HG03097 (cell line): Measurements from ENCODE around the gene KRTAP5-6.
"Not testable (repeated sequence)": the region's sequence is repeated elsewhere in the genome, so short reads cannot be mapped to it uniquely, and the experiment has no call there.

ENCODE experiments used
- ATAC-seq: cut with Tn5 transposase; IDR thresholded peaks from one replicate; pipeline ENCODE4 v1.9.1; 2021; ENCODE audit not compliant: unreplicated experiment, low FRiP score

The KRTAP5-6 gene

DNA sequence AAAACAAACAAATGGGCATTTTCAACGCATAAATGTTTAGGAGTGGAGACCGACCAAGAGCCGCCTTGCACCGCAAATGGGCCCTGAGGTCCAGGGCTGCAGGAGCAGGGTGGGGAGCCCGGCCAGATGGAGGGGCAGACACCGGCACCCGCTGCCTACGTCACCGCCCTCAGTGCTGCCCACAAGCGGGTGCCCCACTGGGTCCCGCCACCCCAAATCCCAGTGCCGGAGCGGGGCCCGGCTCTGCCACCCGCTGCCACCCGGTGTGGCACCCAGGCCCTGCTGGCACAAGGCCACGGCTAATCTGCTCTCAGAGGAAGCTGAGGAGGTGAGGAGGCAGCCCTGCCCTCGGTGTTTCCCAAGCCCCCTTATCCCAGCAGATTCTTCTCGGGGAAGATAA, 13.8 kb upstream of the KRTAP5-6 start:
- ATAC-seq: not testable (repeated sequence)

DNA sequence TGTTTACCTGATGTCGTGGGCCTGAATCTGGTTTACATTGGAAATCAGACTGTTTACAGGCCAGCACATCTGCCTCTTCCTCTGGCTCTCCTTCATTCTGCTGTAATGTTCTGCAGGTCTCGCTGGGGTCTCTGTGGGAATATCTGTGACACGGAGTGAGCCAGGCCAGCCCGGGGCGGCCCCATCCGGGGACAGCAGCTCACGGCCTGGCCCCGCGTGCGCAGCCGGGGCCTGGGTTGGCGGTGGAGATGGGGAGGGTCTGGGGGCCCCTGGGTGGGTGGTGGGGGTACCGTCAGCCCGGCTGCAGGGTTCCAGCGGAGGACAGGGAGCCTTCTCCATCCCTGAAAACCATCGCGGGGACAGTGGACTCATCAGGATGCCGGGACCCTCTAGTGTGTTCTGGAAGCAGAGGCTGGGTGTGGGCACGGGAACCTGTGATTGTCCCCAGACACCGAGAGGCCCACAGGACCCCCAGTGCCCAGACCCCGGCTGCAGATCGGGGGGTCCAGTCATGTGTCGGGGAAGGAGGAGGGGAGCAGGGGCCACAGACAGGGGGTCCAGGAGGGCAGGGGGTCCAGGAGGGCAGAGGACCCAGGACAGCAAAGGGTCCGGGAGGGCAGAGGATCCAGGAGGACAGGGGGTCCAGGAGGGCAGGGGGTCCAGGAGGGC, 13.0 kb upstream of the KRTAP5-6 start:
- ATAC-seq: not testable (repeated sequence)

GRCh38 chr11:1684886-1685874, 11.8 kb upstream of the KRTAP5-6 start:
- not testable (repeated sequence) for ATAC-seq

- ATAC-seq: not testable (repeated sequence)
Observed at GRCh38 chr11:1686220-1686619, 10.8 kb upstream of the KRTAP5-6 start.

GRCh38 chr11:1688336-1688947, 8.6 kb upstream of the KRTAP5-6 start:
- ATAC-seq: not testable (repeated sequence)

DNA sequence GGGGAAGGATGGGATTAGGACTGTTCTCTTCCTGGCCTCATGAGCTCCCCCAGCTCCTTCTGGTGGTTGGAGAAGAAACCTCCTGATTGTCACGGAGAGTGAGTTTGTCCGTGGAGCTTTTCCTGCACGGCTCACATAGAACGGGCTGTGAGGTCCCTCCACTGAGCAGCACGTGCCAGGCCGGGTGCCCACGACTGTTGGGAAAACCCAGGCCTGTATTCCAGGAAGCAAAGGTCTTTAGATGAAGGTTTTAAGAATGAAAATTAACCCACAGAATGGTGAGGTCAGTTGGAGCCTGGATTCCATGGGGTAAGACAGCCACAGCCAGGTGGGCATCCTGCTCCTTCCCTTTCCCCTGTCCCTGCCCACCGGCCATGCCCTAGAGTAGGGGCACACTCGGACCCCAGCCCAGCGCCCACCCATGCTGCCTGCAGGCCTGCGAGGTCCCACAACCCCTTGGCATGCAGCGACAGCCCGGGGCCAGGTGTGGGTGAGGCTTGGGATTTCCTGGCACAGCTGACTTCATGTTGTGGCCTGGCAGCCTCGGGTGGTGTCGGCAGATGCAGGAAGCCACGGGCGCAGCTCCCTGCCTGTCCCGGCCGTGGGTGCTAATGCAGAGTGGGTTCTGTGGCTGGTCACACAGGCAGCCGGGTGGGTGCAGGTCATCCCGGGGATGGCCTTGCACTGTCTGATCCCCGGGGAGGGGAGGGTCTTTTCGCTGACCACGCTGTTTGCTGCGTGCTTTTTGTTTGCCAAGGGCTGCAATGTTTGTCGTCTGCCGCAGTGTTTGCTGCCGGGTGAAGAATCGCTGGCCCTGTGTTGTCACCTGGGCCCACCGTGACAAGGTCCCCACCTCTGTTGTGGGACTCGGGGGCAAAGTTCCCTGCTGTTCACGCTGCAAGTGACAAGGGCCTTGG, 7.5 kb upstream of the KRTAP5-6 start:
- ATAC-seq: not testable (repeated sequence)

DNA sequence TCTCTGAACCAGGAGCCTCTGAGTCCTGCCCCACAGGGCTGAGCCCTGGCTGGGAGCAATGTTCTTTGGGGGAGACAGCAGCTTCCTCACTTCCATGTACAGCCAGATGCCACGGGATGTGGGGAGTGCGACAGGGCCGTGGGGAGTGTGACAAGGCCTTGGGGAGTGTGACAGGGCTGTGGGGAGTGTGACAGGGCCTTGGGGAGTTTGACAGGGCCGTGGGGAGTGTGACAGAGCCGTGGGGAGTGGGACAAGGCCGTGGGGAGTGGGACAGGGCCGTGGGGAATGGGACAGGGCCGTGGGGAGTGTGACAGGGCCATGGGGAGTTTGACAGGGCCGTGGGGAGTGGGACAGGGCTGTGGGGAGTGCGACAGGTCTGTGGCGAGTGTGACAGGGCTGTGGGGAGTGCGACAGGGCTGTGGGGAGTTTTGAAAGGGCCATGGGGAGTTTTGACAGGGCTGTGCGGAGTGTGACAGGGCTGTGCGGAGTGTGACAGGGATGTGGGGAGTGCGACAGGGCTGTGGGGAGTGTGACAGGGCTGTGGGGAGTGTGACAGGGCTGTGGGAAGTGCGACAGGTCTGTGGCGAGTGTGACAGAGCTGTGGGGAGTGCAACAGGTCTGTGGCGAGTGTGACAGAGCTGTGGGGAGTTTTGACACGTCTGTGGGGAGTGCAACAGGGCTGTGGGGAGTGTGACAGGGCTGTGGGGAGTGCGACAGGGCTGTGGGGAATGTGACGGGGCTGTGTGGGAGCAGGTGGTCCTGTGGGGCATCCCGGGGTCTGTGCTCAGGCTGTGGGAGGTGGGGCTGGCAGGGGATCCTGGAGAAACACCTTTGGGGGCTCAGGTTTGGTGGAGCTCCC, 6.6 kb upstream of the KRTAP5-6 start:
- ATAC-seq: no peak

GRCh38 chr11:1691026-1691877, 5.7 kb upstream of the KRTAP5-6 start:
- no peak for ATAC-seq

DNA sequence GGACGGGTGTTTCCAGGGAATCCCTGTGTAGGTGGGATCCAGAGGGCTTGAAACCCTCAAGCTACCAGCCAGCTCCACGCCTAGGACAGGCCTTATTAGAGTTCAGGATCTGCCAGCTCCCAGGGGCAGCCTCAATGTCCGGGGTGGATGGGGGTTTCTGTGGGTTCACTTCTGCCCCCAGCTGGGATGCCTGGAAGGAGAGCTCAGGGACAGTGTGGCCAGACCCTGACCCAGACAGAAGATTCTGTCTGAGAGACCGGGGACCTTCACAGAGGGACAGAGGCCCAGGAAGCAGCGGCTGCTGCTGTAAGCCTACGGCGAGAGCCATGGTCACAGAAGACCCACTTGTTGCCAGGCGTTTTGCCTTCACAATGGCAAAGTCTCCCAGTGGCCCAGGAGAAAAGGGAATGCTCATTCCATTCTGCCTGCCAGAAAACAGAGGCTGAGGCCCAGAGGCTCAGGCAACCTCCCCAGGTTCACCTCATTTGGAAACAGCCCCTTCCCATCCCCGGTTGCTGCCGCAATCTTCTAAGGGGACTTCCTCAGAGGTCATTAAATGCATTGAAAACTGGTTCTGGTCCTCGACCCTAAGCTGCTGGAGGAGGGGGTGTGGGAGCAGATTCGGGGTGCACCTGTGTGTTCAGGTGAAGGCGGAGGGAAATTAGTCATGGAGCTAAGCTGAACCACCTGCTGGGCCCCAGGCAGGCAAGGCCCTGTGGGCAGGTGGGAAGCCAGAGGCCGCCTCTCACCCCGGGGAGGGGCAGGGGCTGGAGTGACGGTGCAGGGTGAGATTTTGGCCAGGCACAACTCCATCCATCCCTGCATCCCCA, 4.9 kb upstream of the KRTAP5-6 start:
- ATAC-seq: no peak

GRCh38 chr11:1692708-1693326, 4.2 kb upstream of the KRTAP5-6 start:
- ATAC-seq: no peak

DNA sequence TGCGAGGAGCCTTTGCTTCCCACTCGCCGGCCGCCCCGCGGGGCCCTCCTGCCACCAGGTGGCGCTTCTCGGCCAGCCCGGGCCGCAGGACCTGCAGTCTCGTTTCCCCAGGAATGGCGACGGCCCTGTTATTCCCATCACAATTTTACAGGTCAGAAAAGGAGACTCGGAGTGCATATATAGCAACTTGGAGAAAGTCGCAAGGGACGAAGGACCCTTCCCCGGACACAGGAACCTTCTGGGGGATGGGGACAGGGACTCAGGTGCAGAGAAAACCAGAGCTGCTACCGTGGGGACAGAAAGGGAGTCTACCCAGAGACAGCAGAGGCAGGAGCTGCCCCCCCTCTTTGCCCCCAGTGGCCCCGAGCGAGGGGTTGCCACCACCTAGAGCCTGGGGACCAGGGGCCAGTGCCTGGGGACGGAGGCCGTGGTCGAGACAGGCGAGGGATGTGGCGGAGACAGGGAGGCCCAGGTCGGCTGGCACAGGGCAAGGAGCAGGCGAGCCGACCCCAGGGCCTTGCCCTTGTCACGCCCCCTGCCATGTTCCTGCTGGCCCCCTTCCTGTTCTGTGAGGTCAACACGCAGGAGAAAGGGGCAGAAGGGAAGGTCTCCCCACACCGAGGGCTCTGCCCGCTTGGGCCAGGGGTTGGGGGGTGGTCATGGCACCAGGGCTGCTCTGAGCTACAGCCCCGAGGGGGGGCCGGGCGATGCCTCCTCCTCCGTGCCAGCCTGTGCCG, 3.5 kb upstream of the KRTAP5-6 start:
- peak; percentile 10 for ATAC-seq

- ATAC-seq: peak; percentile 76
Observed at GRCh38 chr11:1694064-1694845, 2.7 kb upstream of the KRTAP5-6 start.

GRCh38 chr11:1694846-1695547, 2.0 kb upstream of the KRTAP5-6 start:
- ATAC-seq: no peak

GRCh38 chr11:1695548-1696108, 1.4 kb upstream of the KRTAP5-6 start:
- no peak for ATAC-seq

DNA sequence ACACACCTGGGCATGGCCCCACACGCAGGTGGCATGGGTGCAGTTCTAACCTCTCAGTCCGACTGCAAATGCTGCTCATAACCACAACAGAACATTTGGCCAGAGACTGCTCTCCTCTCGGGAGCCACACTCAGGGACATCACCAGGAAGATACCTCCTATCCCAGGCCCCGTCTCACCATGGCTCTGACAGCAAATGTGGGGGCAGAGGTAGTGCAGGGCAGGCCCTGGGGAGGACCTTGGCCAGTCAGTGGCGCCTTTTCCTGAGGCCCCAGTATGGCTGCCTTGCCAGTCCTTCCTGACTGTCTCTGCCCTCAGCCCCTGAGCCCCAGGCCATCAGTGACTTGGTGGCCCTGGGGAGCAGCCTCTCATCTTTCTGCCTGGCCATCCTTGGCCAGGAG, 2.8 kb downstream of the KRTAP5-6 start:
- ATAC-seq: no peak
